Upper lobe of left lung (tissue), 4 donors: ENCODE data around the gene ADCY4.

Experiments
- POLR2A ChIP-seq, 4 donors: fragments of 450-650 bp; IDR thresholded peaks; one replicate each; pipeline ENCODE4 v1.5.1; 2016 to 2017; ENCODE audit warnings: antibody characterized with exemption in 4 of 4, mild to moderate bottlenecking in 2 of 4
- POLR2AphosphoS5 ChIP-seq, 2 donors: sonication (generic); formaldehyde crosslinking; IDR thresholded peaks; one replicate each; pipeline ENCODE4 v1.5.1; 2017; ENCODE audit warnings: antibody characterized with exemption in 2 of 2
- TF ChIP-seq, protein P1 (sequence below), 6 experiments: fragments of 450-650 bp in 4 of 6; fragments of 200-600 bp in 2 of 6; sonication (generic) in 2 of 6; IDR thresholded peaks; one replicate each; pipeline ENCODE4 v1.5.1; 2016 to 2019; ENCODE audit warnings: antibody characterized with exemption in 6 of 6

DNA sequence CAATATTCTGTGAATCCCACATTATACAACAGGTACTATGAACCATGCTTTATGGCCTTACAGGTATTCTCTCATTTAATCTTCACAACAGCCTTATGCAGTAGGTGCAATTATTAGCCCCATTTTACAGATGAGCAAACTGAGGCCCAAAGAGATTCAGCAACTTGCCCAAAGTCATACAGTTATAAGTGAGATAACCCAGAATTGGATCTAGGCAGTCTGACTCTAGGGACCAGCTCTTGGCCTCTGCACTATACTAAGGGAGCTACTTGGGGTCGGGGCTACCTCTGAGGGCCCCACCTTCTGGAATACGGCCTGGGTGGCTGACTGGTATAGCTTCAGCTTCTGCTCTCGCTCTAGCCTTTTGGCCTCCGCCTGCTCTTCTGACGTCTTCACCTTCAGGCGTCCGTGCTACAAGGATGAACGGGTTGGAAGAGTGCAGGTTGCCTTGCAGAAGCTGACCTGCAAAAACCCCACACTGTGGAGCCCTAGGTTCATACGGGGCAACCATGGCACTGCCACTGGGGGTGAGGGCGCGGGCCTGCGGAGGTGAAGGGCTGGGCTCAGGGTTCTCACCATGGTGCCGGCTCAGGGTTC is 64.2 kb downstream of the ADCY4 start:
- TF ChIP-seq, protein P1, sequence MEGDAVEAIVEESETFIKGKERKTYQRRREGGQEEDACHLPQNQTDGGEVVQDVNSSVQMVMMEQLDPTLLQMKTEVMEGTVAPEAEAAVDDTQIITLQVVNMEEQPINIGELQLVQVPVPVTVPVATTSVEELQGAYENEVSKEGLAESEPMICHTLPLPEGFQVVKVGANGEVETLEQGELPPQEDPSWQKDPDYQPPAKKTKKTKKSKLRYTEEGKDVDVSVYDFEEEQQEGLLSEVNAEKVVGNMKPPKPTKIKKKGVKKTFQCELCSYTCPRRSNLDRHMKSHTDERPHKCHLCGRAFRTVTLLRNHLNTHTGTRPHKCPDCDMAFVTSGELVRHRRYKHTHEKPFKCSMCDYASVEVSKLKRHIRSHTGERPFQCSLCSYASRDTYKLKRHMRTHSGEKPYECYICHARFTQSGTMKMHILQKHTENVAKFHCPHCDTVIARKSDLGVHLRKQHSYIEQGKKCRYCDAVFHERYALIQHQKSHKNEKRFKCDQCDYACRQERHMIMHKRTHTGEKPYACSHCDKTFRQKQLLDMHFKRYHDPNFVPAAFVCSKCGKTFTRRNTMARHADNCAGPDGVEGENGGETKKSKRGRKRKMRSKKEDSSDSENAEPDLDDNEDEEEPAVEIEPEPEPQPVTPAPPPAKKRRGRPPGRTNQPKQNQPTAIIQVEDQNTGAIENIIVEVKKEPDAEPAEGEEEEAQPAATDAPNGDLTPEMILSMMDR (IDR thresholded peaks at IDR 0.05), result no peak
- TF ChIP-seq POLR2A (IDR thresholded peaks at IDR 0.05), result no peak
- TF ChIP-seq POLR2AphosphoS5 (IDR thresholded peaks at IDR 0.05), result no peak
